HT-29 (cell line): ENCODE data around the gene CCSER1. TPM values are rescaled to one million over a fixed set of nuclear protein-coding genes. Genes with fewer than 3 reads are reported as not detected.

Experiments used
- DNase-seq: peaks from one replicate; pipeline ENCODE4 v3.0.0-alpha.2; 2015; ENCODE audit warnings: low spot score
- total RNA-seq: library from RNA; depleted of rRNA; stranded (reverse); fragments of >200 nt; shearing (Covaris generic); gene quantifications from 2 replicates; pipeline ENCODE4 v1.2.3, GENCODE V29; 2014

CCSER1 gene
- total RNA-seq, 1 experiment from 2014 or later: 12.3 TPM

DNA sequence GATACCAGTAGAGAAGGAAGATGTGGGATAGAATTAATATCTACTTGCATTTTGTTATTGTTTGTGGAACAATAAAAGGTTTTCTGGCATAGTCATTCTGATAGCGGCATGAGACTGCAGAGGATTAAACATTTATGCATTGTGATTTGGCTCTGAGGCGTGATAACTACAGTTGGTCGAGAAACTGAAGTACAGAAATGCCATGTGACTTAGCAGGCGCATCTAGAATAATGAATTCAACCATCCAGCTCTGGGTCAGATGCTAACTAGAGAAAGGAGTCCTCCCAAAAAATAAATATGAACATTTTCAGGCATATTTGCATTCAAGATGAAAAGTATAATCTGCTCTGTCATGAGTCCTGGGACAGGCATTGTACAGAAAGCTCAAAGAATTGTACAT lies 62.8 kb downstream of the CCSER1 start:
- no peak for DNase-seq

DNA sequence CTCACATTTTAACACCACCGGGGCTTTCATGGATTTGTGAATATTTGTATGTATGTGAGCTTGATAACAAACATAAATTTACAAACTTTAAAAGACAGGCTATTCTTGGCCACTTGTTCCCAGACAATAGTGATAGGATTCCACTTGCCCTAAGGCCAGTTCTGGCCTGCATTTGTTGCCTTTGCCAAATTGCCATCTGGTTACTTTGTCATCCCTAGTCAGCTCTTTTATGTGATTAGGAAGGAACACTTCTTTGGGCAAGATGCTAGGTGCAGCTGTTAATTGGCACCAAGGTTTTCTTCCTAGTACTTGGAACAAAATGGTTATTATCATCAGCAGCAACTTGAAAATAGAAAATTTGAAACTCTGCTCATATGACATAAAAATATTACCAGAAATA lies 63.3 kb downstream of the CCSER1 start:
- DNase-seq: no peak

DNA sequence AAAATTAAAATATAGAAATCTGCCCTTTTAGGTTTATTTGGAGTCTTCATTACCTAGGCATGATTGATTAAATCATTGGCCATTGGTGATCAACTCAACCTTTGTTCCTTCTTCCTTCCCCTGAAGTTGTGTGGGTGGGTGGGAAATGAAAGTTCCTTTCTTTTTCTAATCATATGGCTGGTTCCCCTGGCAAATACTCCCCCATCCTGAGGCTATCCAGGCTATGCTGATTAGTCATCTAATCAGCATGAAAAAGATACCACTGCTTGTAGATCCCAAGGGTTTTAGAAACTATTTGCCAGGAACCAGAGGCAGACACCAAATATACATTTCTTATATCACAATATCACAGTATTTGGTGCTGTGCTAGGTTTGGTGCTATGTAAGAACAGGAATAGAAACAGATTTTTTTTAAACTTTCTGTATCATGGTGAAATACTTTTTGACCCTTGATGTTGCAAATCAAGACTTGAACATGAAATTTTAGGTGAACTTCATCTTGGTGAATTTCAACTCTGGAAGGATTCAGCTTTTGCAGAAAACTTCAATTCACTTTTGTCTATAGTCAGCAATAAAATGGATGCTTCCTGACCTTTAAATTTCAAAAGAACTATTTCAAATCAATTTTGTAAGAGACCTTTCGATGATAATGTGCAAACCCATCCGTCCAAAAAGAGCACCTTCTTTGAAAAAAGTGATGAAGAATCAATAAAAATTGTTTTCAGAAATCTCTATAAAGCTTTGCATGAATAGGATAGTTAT lies 71.1 kb downstream of the CCSER1 start:
- no peak for DNase-seq

DNA sequence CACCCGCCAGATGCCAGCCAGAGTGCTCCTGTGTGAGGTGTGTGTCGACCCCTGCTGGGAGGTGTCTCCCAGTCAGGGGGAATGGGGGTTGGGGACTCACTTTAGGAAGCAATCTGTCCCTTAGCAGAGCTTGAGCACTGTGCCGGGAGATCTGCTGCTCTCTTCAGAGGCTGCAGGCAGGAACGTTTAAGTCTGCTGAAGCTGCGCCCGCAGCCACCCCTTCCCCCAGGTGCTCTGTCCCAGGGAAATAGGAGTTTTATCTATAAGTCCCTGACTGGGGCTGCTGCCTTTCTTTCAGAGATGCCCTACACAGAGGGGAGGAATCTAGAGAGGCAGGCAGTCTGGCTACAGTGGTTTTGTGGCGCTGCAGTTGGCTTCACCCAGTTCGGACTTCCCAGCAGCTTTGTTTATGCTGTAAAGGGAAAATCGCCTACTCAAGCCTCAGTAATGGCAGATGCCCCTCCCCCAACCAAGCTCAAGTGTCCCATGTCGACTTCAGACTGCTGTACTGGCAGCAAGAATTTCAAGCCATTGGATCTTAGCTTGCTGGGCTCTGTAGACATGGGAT lies 80.8 kb downstream of the CCSER1 start:
- DNase-seq: no peak

DNA sequence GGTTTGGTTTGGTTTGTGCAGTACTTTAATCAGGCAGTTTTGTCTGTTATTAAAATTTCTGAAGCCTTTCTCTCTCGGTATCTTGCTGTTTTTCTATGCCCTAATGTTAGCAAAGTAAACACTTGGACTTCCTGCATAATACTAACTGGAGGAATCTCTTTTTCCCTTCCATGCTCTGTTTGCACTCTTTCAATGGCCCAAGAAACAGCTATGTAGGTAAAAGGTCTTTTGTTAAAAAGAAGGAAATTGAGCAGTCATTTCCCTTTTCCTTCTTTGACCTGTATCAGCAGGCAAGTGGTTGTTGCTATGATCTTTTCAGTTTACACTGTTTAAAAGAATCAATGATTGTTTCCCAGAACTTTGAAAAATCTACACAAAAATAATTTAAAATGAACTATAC lies 82.7 kb downstream of the CCSER1 start:
- DNase-seq: peak; percentile 67

DNA sequence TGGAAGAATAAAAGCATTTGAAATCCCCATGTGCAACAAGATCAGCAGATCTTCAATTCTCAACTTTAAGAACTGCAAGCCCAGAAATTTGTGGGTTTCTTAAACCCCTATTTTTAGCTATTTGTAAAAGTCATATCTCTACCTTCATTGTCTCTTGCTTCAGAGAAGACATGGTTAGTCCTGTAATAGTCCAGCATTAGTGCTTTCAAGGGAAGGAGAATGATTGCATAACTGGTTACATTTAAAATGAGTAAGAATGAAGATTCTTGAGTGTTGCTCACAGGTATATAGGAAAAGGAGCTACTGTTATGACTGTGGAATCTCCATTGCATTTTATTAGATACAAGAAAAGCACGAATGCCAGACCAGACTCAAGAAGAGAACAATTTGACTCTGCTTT lies 84.0 kb downstream of the CCSER1 start:
- no peak for DNase-seq

DNA sequence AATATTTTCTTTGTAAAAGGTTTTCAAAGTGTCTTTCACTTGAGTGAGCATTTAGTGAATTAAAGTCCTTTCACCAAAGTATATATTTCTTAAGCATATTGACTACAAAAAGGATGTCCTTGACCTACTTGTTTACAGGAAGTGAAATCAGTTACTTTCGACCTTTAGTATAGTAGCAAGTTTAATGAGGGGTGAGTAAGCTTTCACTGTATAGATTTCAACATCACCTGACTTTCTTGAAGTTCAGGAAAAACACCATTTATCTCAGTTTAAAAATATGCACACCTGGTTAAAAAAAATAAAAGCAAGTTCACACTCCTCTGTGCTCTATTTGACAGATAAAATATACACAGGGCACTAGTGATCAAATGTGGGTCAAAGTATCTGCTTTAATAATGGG lies 88.1 kb downstream of the CCSER1 start:
- DNase-seq: peak; percentile 73

DNA sequence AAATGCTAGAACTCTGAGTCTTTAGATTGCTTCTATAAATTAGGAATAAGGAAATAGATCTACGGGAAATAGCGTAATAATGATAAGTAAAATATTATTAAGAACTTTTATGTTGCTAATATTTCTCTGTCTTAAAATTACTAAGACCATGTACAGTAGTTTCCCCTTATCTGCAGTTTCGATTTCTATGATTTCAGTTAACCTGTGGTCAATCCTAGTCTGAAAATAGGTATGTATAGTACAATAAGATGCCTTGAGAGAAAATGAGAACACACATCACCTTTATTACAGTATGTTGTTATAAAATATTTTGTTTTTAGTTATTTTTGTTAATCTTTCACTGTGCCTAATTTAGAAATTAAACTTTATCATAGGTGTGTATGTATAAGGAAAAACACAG lies 92.6 kb downstream of the CCSER1 start:
- DNase-seq: no peak

DNA sequence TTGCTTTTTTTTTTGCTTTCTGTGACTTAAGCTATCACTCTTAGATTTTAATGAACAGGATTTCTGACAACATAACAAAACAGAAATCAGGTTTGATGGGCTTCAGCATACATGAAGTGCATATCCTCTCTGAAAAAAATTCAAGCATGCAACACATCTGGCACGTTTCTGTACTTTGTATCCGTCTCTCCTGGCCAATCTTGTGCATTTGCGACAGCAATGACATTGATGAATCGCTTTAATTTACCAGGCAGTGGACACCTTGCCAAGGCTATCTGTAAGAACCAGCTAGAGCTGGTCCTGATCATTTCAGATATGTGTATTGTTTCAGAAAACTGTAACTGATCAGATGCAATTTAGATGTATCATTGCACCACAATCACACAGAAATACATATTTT lies 93.3 kb downstream of the CCSER1 start:
- DNase-seq: no peak

DNA sequence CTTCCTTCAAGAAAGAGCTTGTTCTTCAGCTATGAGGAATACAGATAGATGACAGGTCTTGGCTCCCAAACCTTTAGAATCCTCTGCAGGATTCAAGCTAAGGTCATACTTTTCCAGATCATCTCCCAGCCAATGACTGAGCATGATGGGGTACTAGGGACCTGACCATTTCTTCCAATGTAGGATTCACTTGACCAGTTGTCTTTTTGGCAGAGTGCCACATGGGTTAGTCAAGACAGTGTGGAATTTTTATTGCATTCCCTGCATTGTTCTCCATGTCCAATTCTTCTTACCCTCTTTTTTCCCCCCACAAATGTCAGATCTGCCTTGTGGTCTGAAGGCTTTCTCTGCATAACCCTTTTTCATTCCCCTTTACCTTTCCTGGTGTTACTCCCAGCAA lies 99.5 kb downstream of the CCSER1 start:
- peak; percentile 47 for DNase-seq

DNA sequence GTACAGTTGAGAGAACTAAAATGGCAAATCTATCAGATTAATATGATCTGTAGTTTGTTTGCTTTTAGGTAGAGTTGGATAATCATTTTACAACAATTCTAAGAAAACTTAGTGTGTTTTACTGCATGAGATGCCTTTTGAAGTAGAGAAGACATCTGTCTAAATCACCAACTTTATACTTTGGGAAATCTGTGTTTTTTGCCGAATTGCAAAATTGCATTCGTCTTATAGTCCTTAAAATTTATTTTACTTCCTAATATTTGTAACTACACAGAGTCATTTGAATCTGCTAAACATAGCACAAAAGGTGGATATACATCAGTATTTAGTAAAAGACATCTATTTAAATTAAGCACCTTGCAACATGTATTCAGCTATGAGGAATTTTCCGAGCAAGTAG lies 100.0 kb downstream of the CCSER1 start:
- DNase-seq: no peak

DNA sequence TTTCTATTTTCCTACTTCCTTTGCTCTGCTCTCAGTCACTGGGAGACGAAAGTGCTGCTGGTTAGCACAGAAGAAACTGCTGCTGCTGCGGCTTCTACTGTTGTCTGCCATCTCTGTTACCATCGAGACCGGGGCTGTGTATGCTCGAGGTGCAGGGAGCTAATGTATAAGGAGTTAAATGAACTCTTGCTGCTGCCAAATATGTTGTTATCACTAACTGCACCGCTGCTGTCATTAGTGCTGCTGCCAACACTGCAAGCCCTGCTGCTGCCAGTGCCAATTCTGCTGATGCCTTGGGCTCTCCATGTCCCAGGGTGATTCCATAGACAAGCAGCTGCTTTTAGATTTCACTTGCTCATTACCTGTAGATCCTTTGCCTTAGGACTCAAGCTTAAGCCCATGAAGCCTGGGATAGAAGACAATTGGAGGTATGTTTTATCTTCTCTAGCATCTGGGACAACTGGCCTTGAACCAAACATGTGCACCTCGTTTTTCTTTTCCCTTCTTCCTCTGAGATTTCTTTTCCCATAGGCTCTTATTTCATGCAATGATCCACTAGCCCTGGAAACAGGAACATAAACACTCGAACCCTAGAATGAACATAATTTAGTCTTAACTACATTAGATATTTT lies 107.8 kb downstream of the CCSER1 start:
- DNase-seq: no peak

DNA sequence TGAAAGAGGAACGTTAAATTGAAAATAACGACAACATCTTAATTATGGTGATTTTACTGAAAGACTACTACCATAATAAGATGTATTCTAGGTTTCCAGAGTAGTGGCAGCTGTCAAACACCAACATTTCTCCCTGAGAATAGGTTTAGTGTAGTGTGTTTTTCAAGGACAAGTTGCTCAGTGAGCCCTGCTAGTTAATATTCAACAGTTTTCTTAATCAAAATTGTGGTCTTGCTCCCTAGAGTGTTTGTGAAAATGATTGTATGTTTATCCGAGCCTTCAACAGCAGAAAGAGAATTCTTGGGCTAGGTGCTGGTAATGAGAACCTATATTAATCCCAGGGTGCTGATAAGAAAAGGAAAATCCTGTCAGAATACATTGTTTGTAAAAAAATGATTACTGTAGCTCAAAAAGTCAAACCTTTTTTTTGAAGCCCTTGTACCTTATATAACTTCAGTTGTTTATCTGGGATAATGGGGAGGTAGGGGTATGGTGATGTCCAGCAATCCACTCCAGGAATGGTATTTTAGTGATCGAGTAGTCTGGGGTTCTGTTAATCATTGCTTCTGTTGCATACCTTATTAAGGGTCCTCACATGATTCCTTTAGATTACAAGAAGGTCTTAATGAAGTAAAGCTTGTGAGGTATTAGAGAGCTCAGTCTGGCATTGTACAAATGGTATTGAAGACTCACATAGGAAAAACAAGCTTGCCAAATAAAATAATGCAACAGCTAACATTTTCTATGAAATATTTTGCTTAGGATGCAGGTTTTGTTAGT lies 110.7 kb downstream of the CCSER1 start:
- no peak for DNase-seq

DNA sequence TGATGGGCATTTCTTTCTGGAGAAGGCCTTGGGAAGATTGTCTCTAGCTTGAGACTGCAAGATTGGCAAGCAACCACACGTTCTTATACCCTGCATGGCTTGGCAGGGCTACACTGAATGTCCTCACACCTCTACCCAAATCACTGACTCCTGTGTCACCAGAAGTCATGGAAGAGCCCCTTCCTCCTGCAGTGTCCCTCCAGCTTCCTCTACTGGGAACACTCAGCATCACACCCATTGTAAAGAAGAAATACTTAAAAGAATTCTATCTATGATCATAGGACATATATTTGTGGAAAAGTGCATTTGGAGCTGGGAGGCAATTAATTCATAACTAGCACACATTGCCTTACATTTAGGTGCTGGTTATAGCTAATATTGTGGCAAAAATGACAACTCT lies 113.1 kb downstream of the CCSER1 start:
- DNase-seq: no peak

DNA sequence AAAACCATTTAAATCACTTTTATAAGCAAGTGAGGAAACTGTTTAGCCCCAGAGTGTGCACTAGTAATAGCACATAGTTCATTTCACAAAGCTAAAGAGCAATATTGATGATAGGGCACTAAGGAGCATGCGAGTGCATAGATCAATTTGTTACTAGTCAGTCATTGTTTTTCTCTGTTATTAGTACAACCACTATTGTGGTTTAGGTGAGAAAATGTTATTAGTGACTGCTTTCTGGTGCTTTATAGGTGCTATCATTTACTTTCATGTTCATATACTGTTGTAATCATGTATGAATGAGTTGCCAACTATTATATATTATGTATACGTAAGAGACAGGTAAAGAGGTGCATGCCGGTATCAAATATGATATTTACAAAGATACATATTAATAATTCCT lies 113.8 kb downstream of the CCSER1 start:
- no peak for DNase-seq

DNA sequence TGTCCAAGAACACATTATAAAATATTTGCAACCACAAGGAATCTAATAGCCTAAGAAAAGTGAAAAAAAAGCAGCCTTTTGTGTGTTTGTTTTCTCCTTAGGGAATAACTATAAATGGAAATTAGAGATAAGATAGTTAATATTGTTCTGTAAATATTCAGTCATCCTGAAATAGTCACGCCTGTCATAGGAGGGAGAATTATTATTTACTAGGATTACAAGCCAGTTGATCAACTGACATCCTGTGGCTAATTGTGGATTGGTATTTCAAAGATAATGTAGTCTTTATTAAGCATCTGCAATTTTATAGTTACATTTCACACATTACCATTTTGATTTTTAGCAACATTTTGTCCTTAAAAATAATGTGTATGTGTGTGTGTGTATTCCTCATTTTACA lies 118.6 kb downstream of the CCSER1 start:
- DNase-seq: peak; percentile 31

DNA sequence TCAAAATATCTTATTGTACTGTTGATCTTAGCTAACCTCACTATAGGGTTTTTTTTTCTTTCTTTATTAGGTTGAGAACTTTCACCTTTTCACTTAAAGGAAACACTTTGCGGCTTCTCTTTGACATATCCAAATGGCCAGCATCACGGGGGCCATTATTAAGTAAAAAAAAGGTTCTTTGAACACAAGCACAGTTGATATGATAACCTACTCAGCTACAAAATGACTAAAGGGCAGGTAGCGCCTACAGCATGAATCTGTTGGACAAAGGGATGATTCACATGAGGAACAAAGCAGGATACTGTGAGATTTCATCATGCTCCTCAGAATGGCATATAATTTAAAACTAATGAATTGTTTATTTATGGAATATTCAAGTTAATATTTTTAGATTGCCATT lies 119.6 kb downstream of the CCSER1 start:
- peak; percentile 62 for DNase-seq

DNA sequence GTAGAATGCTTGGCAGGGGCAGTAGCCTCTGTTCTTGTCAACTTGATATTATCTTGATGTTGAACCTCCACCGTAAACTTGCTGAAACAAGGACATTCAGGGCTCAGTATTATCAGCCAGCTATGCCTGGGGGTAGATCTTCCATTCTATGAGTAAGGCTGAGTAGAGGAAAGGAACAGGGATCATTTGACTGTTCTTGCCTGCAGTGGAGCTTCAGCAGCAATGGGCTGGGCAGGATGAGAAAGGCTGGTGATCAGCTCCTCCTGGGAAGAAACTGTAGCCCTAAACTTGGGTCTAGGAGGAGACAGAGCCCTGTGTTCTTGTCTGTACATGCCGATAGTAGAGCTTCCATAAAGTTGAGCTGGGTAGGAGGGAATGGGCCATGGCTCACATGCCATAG lies 127.2 kb downstream of the CCSER1 start:
- no peak for DNase-seq

DNA sequence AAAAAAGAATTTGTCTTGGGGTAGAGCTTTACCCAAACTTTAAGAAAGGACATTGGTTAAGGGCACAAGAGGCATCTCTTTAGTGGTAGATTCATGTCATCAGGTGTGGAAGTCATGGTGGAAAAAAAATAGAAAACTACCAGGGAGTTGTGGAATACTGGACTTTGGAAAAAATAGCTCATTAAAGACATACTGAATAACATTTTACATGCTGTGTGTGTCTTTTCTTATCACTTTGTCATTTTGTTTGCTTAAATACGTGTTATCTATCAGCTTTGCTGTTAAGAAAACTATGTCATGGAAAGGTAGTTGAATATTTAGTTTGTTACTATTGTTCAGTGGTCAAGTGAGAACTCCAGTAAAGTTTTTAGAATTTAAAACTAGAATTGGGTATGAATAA lies 147.0 kb downstream of the CCSER1 start:
- no peak for DNase-seq

DNA sequence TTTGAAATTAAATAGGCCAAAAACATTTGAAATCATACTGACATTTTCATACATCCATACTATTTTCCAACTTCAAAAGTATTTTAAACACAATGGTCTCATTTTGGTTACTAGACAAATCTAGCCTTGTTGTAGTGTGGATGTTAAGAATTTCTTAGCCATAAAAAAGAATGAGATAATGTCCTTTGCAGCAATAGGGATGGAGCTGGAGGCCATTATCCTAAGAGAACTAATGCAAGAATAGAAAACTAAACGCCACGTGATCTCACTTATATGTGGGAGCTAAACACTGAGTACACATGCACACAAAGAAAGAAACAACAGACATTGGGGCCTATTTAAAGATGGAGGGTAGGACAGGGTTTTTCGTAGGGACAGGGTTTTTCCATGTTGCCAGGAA lies 153.8 kb downstream of the CCSER1 start:
- DNase-seq: no peak

DNA sequence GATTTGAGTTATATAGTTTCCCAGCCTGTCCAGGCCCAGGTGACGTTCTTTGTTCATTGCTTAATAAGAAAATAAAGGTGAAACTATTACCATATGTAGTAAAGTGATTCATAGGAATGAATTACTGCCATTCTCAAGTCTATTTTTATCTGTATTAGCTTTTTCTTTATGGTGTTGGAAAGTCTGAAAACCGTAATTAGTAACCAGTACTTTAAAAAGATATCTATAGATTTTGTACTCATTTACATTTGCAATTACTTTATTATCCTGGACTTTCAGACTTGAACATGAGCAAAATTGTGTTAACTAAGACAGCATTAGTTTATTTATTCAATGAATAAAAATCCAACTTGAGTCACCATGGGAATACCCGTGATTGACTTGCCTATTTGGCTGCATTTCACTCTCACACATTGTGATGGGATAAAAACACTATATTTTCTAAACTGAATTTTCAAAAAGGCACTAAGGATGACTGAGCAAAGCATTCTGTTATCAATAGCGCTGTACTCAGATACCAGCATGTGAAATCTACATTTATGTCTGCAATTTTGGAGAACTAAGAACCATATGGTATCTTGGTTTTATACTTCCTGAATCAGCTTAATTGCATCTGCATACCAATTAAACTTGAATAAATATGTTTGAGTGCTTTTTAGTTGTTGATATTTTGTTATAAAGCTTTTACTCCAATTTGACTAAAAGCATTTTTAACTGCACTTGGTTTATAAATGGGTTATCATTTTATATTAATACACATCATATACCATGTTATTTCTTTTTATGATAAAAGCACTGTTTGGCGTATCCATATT lies 154.6 kb downstream of the CCSER1 start:
- DNase-seq: no peak

DNA sequence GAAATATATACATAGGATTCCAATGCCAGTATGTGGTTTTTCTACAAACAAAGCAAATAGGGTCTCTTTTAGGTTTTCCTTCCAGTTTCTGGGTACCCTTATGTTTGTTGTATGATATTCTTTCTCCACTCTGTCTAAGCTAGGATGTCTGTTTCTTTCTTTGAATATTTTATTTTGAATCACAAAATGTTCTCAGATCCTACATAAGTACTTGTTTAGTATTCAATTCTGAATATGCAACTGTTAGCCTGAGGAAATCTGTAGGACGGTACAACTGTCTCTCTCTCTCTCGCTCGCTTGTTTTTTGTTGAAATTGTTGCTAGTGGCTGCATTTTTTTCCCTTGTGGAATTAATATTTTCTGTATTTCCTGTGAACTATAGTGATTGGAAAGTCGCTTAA lies 163.2 kb downstream of the CCSER1 start:
- DNase-seq: no peak
